ENCODE data around the gene PCDH9.

GRCh38 chr13:66612983-66613382, 617.2 kb downstream of the PCDH9 start:
- no peak for TF ChIP-seq POLR2A (IDR thresholded peaks at IDR 0.05)
- no peak for TF ChIP-seq CTCF (IDR thresholded peaks at IDR 0.05)

Data from Peyer's patch (tissue), 4 donors.